Common myeloid progenitor, CD34-positive (primary cell): ENCODE data around the gene AK9.

Source experiments
- CTCF ChIA-PET: fragments of 350-600 bp; sonication (Branson Sonifier 250); formaldehyde crosslinking; loops from one replicate; lab custom pipeline; 2021; ENCODE audit warnings: antibody characterized with exemption; lab: Charles Lee
- POLR2A ChIA-PET: fragments of 350-600 bp; sonication (Branson Sonifier 250); formaldehyde crosslinking; loops from one replicate; lab custom pipeline; 2021; ENCODE audit warnings: antibody characterized with exemption; lab: Charles Lee
- DNase-seq, 3 donors: peaks; one replicate each; pipeline versions ENCODE4 v3.0.0 to v3.0.0-alpha.2; 2013
- H3K27ac ChIP-seq, 2 experiments: 1 replicate in 1 of 2; 2 replicates in 1 of 2; pipeline ENCODE4 v1.7.0; 2013; ENCODE audit warnings: inconsistent platforms in 2 of 2, low read length in 2 of 2, mild to moderate bottlenecking in 2 of 2, low read depth in 1 of 2, moderate library complexity in 1 of 2; ENCODE audit not compliant: severe bottlenecking in 2 of 2, insufficient read depth in 1 of 2, poor library complexity in 1 of 2
- H3K27me3 ChIP-seq, 5 experiments: replicated peaks in 2 of 5; 1 replicate in 3 of 5; 2 replicates in 2 of 5; pipeline versions ENCODE4 v1.6.1 to v1.7.0; 2013; ENCODE audit warnings: low read length in 4 of 5, mild to moderate bottlenecking in 2 of 5, moderate library complexity in 2 of 5, inconsistent platforms in 1 of 5; ENCODE audit not compliant: insufficient read depth in 5 of 5, control insufficient read depth in 4 of 5
- H3K36me3 ChIP-seq, 4 experiments: 1 replicate in 2 of 4; 2 replicates in 2 of 4; pipeline versions ENCODE4 v1.6.1 to v1.7.0; 2013; ENCODE audit warnings: low read length in 3 of 4, control low read depth in 1 of 4, mild to moderate bottlenecking in 1 of 4; ENCODE audit not compliant: control insufficient read depth in 4 of 4, insufficient read depth in 4 of 4
- H3K4me1 ChIP-seq, 4 experiments: 1 replicate in 3 of 4; 2 replicates in 1 of 4; pipeline versions ENCODE4 v1.6.1 to v1.7.1; 2013; ENCODE audit warnings: low read length in 3 of 4, mild to moderate bottlenecking in 3 of 4, control low read depth in 1 of 4, inconsistent platforms in 1 of 4, moderate library complexity in 1 of 4; ENCODE audit not compliant: control insufficient read depth in 4 of 4, insufficient read depth in 4 of 4; ENCODE audit errors: control extremely low read depth in 1 of 4
- H3K4me3 ChIP-seq, 7 experiments: 1 replicate in 4 of 7; 2 replicates in 3 of 7; pipeline versions ENCODE4 v1.5.1 to v1.7.0; 2013; ENCODE audit warnings: mild to moderate bottlenecking in 7 of 7, low read length in 6 of 7, moderate library complexity in 6 of 7, inconsistent platforms in 2 of 7, low read depth in 2 of 7, control low read depth in 1 of 7; ENCODE audit not compliant: insufficient read depth in 4 of 7, control insufficient read depth in 1 of 7; ENCODE audit errors: extremely low read depth in 1 of 7
- H3K9me3 ChIP-seq, 5 experiments: 1 replicate in 4 of 5; 2 replicates in 1 of 5; pipeline versions ENCODE4 v1.6.1 to v1.7.1; 2013; ENCODE audit warnings: low read length in 4 of 5, mild to moderate bottlenecking in 2 of 5, inconsistent platforms in 1 of 5, low read depth in 1 of 5, moderate library complexity in 1 of 5; ENCODE audit not compliant: control insufficient read depth in 4 of 5, insufficient read depth in 2 of 5; ENCODE audit errors: control extremely low read depth in 1 of 5
- WGBS: methylation state at CpG from one replicate; pipeline ENCODE4 v1.1.5; 2013; ENCODE audit not compliant: insufficient coverage; 5-methylcytosine and 5-hydroxymethylcytosine counted together

Gene AK9

GRCh38 chr6:109631403-109631802 is 59.6 kb downstream of the AK9 start:
- H3K4me1 ChIP-seq = no peaks in the 10 kb centered on the region
- no peak overlapping the region for H3K4me3 ChIP-seq
- POLR2A ChIA-PET = no interaction called here
- no peak overlapping the region for H3K27ac ChIP-seq
- H3K27me3 ChIP-seq = no peaks in the 10 kb centered on the region
- peaks cover 0 to 2% (median 0%) of the 10 kb centered on the region in 4 experiments for H3K36me3 ChIP-seq
- DNase-seq = no peak
- no CpG with 5 or more reads among the region's 1 CpG for WGBS
- CTCF ChIA-PET = no interaction called here
- peaks cover 0 to 5% (median 0%) of the 10 kb centered on the region in 5 experiments for H3K9me3 ChIP-seq

- Histone ChIP-seq H3K9me3 (peaks cover 0 to 14% (median 3%) of the 10 kb centered on the region in 5 experiments), H3K4me1 (no peaks in the 10 kb centered on the region), H3K27me3 (no peaks in the 10 kb centered on the region), H3K4me3 (no peak overlapping the region), H3K36me3 (peaks cover 0 to 2% (median 0%) of the 10 kb centered on the region in 4 experiments), H3K27ac (no peak overlapping the region)
- ChIA-PET CTCF (no interaction called here), POLR2A (interaction anchor here (0.6 kb wide), 2 partner anchors 10 to 55 kb away, joined by 3 read pairs; no protein-coding TSS in a partner anchor)
- no peak for DNase-seq
- no CpG with 5 or more reads among the region's 4 CpGs for WGBS
These were observed 62.6 kb downstream of the AK9 start for GRCh38 chr6:109628158-109629000.

- H3K4me3 ChIP-seq = no peak overlapping the region
- CTCF ChIA-PET = no interaction called here
- POLR2A ChIA-PET = no interaction called here
- DNase-seq = no peak
- 67% methylated on average over 1 of the region's 2 CpGs for WGBS
- H3K27me3 ChIP-seq = no peaks in the 10 kb centered on the region
- H3K36me3 ChIP-seq = peaks cover 0 to 2% (median 0%) of the 10 kb centered on the region in 4 experiments
- H3K27ac ChIP-seq = no peak overlapping the region
- H3K4me1 ChIP-seq = no peaks in the 10 kb centered on the region
- H3K9me3 ChIP-seq = peaks cover 0 to 14% (median 3%) of the 10 kb centered on the region in 5 experiments
These were observed 64.7 kb downstream of the AK9 start for GRCh38 chr6:109626311-109626710.

GRCh38 chr6:109625199-109625598 is 65.8 kb downstream of the AK9 start:
- ChIA-PET CTCF (no interaction called here), POLR2A (no interaction called here)
- H3K36me3 ChIP-seq = no peaks in the 10 kb centered on the region
- H3K4me3 ChIP-seq = no peak overlapping the region
- no peaks in the 10 kb centered on the region for H3K4me1 ChIP-seq
- no peak for DNase-seq
- peaks cover 0 to 14% (median 5%) of the 10 kb centered on the region in 5 experiments for H3K9me3 ChIP-seq
- 96% methylated on average over 3 of the region's 7 CpGs for WGBS
- no peaks in the 10 kb centered on the region for H3K27me3 ChIP-seq
- no peak overlapping the region for H3K27ac ChIP-seq

GRCh38 chr6:109623288-109623687 is 67.7 kb downstream of the AK9 start:
- POLR2A ChIA-PET = no interaction called here
- CTCF ChIA-PET = interaction anchor here (0.7 kb wide), 1 partner anchor 755 kb away, joined by 3 read pairs; no protein-coding TSS in a partner anchor
- no peak overlapping the region for H3K27ac ChIP-seq
- DNase-seq = no peak
- no peak overlapping the region for H3K4me3 ChIP-seq
- WGBS = 53% methylated on average over 2 of the region's 3 CpGs
- no peaks in the 10 kb centered on the region for H3K4me1 ChIP-seq
- H3K36me3 ChIP-seq = no peaks in the 10 kb centered on the region
- H3K9me3 ChIP-seq = peaks cover 0 to 14% (median 5%) of the 10 kb centered on the region in 5 experiments
- H3K27me3 ChIP-seq = no peaks in the 10 kb centered on the region

- POLR2A ChIA-PET = no interaction called here
- DNase-seq = no peak
- no CpG with 5 or more reads among the region's 1 CpG for WGBS
These were observed 78.7 kb downstream of the AK9 start for GRCh38 chr6:109612268-109612667.

GRCh38 chr6:109611502-109611901 is 79.5 kb downstream of the AK9 start:
- no CpG with 5 or more reads among the region's 1 CpG for WGBS
- ChIA-PET CTCF (no interaction called here), POLR2A (no interaction called here)
- no peak overlapping the region for H3K27ac ChIP-seq
- DNase-seq = no peak
- H3K9me3 ChIP-seq = peaks cover 0 to 4% (median 0%) of the 10 kb centered on the region in 5 experiments
- H3K4me1 ChIP-seq = peaks cover 0 to 4% (median 0%) of the 10 kb centered on the region in 4 experiments
- no peaks in the 10 kb centered on the region for H3K27me3 ChIP-seq
- no peak overlapping the region for H3K4me3 ChIP-seq
- peaks cover 0 to 4% (median 1%) of the 10 kb centered on the region in 4 experiments for H3K36me3 ChIP-seq

More at GRCh38 chr6:109612268-109612667, 78.7 kb downstream of the AK9 start:
- Histone ChIP-seq H3K9me3 (peaks cover 0 to 4% (median 0%) of the 10 kb centered on the region in 5 experiments), H3K4me1 (peaks cover 0 to 4% (median 0%) of the 10 kb centered on the region in 4 experiments), H3K36me3 (peaks cover 0 to 3% (median 1%) of the 10 kb centered on the region in 4 experiments), H3K27me3 (no peaks in the 10 kb centered on the region), H3K27ac (no peak overlapping the region), H3K4me3 (no peak overlapping the region)
- CTCF ChIA-PET = no interaction called here
